ENCODE results near the gene CIITA. TPM values are rescaled to one million over a fixed set of nuclear protein-coding genes. Genes with fewer than 3 reads are reported as not detected.
A peak's percentile ranks its signal among the peaks of the same experiment; 100 is the strongest.

CIITA gene
- total and polyA plus RNA-seq, 4 donors, result 11.5 to 59.6 (median 26.6) TPM

- no peak for TF ChIP-seq CTCF (IDR thresholded peaks at IDR 0.05; ENCODE audit: control extremely low read depth, extremely low read depth)
- Histone ChIP-seq H3K9me3 (ENCODE audit: control insufficient read depth in 4 of 4, insufficient read depth in 3 of 4, low read length in 3 of 4) (no peaks in the 10 kb centered on the region), H3K27ac (ENCODE audit: low read depth in 1 of 2, low read length in 1 of 2) (peak overlapping the region in 1 of 2 donors; percentile 9), H3K4me1 (ENCODE audit: control insufficient read depth in 5 of 5, insufficient read depth in 5 of 5, low read length in 5 of 5) (peaks cover 26 to 47% (median 36%) of the 10 kb centered on the region in 5 donors), H3K9ac (ENCODE audit: insufficient read depth in 1 of 2, low read length in 2 of 2) (no peak overlapping the region), H3K27me3 (ENCODE audit: control insufficient read depth in 3 of 3, insufficient read depth in 3 of 3, low read length in 2 of 3) (no peaks in the 10 kb centered on the region), H3K36me3 (ENCODE audit: control insufficient read depth in 4 of 4, insufficient read depth in 4 of 4, low read length in 4 of 4) (peaks cover 0 to 11% (median 8%) of the 10 kb centered on the region in 4 donors), H3K4me3 (no peak overlapping the region)
- ATAC-seq (ENCODE audit: insufficient read depth, low FRiP score) (no peak), DNase-seq (no peak)
- 93 to 94% methylated on average over 13 of the region's 13 CpGs for WGBS, 2 donors
These were observed 57.5 kb downstream of the CIITA start for GRCh38 chr16:10934325-10935107.

GRCh38 chr16:10935226-10935915, 58.4 kb downstream of the CIITA start:
- H3K27me3 ChIP-seq (ENCODE audit: control insufficient read depth in 3 of 3, insufficient read depth in 3 of 3, low read length in 2 of 3), result no peaks in the 10 kb centered on the region
- no peak for ATAC-seq (ENCODE audit: insufficient read depth, low FRiP score)
- WGBS, 2 donors, result 58 to 68% methylated on average over 7 of the region's 7 CpGs

GRCh38 chr16:10936272-10936984, 59.4 kb downstream of the CIITA start:
- Histone ChIP-seq H3K9ac (ENCODE audit: insufficient read depth in 1 of 2, low read length in 2 of 2) (no peak overlapping the region), H3K4me3 (no peak overlapping the region), H3K27me3 (ENCODE audit: control insufficient read depth in 3 of 3, insufficient read depth in 3 of 3, low read length in 2 of 3) (no peaks in the 10 kb centered on the region), H3K9me3 (ENCODE audit: control insufficient read depth in 4 of 4, insufficient read depth in 3 of 4, low read length in 3 of 4) (no peaks in the 10 kb centered on the region), H3K36me3 (ENCODE audit: control insufficient read depth in 4 of 4, insufficient read depth in 4 of 4, low read length in 4 of 4) (peaks cover 0 to 11% (median 8%) of the 10 kb centered on the region in 4 donors), H3K4me1 (ENCODE audit: control insufficient read depth in 5 of 5, insufficient read depth in 5 of 5, low read length in 5 of 5) (peaks cover 34 to 66% (median 38%) of the 10 kb centered on the region in 5 donors), H3K27ac (ENCODE audit: low read depth in 1 of 2, low read length in 1 of 2) (no peak overlapping the region)
- DNase-seq (no peak), ATAC-seq (ENCODE audit: insufficient read depth, low FRiP score) (no peak)
- 32 to 47% methylated on average over 8 of the region's 8 CpGs for WGBS, 2 donors
- TF ChIP-seq CTCF (IDR thresholded peaks at IDR 0.05; ENCODE audit: control extremely low read depth, extremely low read depth), result no peak

More at GRCh38 chr16:10935226-10935915, 58.4 kb downstream of the CIITA start:
- Histone ChIP-seq H3K36me3 (ENCODE audit: control insufficient read depth in 4 of 4, insufficient read depth in 4 of 4, low read length in 4 of 4) (peaks cover 0 to 11% (median 9%) of the 10 kb centered on the region in 4 donors), H3K4me1 (ENCODE audit: control insufficient read depth in 5 of 5, insufficient read depth in 5 of 5, low read length in 5 of 5) (peaks cover 35 to 55% (median 37%) of the 10 kb centered on the region in 5 donors), H3K27ac (ENCODE audit: low read depth in 1 of 2, low read length in 1 of 2) (no peak overlapping the region), H3K4me3 (no peak overlapping the region), H3K9ac (ENCODE audit: insufficient read depth in 1 of 2, low read length in 2 of 2) (no peak overlapping the region), H3K9me3 (ENCODE audit: control insufficient read depth in 4 of 4, insufficient read depth in 3 of 4, low read length in 3 of 4) (no peaks in the 10 kb centered on the region)
- no peak for TF ChIP-seq CTCF (IDR thresholded peaks at IDR 0.05; ENCODE audit: control extremely low read depth, extremely low read depth)
- DNase-seq, result peak in 2 of 3 donors; percentile 42 to 47

Data from lung (tissue), 12 donors.